Epithelial cell of prostate (primary cell): ENCODE data around the gene KLHL36.

Source experiments
- DNase-seq: peaks from one replicate; pipeline ENCODE4 v3.0.0-alpha.2; 2011; ENCODE audit warnings: low read depth, low spot score
- H3K27ac ChIP-seq: fragments of 450-650 bp; 2 replicates; pipeline ENCODE4 v1.5.1; 2017; ENCODE audit warnings: mild to moderate bottlenecking

The KLHL36 gene

GRCh38 chr16:84647828-84648594, at the start of gene KLHL36:
KLHL36 (plus strand) TSS chr16:84648511; CDS start chr16:84650868, 2,357 bp downstream.
- peak within 1 kb of the TSS; percentile 68 for H3K27ac ChIP-seq
- DNase-seq: no peak

- DNase-seq: no peak
- no peak overlapping the region for H3K27ac ChIP-seq
Observed at GRCh38 chr16:84599521-84600202, 48.6 kb upstream of the KLHL36 start.

GRCh38 chr16:84600343-84601229, 47.7 kb upstream of the KLHL36 start:
- no peak for DNase-seq
- H3K27ac ChIP-seq: no peak overlapping the region

GRCh38 chr16:84603140-84603816, 45.0 kb upstream of the KLHL36 start:
- peak; percentile 61 for DNase-seq
- H3K27ac ChIP-seq: peak overlapping the region; percentile 53

- peak overlapping the region; percentile 53 for H3K27ac ChIP-seq
- no peak for DNase-seq
Observed at GRCh38 chr16:84603940-84604339, 44.4 kb upstream of the KLHL36 start.

GRCh38 chr16:84604477-84605013, 43.8 kb upstream of the KLHL36 start:
- no peak overlapping the region for H3K27ac ChIP-seq
- no peak for DNase-seq

GRCh38 chr16:84605339-84605848, 42.9 kb upstream of the KLHL36 start:
- H3K27ac ChIP-seq: no peak overlapping the region

GRCh38 chr16:84606081-84606875, 42.0 kb upstream of the KLHL36 start:
- no peak for DNase-seq
- H3K27ac ChIP-seq: no peak overlapping the region

More at GRCh38 chr16:84605339-84605848, 42.9 kb upstream of the KLHL36 start:
- no peak for DNase-seq

- H3K27ac ChIP-seq: no peak overlapping the region
- no peak for DNase-seq
Observed at GRCh38 chr16:84607061-84607460, 41.2 kb upstream of the KLHL36 start.

- H3K27ac ChIP-seq: no peak overlapping the region
- DNase-seq: no peak
Observed at GRCh38 chr16:84607694-84608093, 40.6 kb upstream of the KLHL36 start.

GRCh38 chr16:84608282-84608681, 40.0 kb upstream of the KLHL36 start:
- no peak for DNase-seq
- H3K27ac ChIP-seq: no peak overlapping the region

- no peak overlapping the region for H3K27ac ChIP-seq
- DNase-seq: no peak
Observed at GRCh38 chr16:84609563-84610177, 38.6 kb upstream of the KLHL36 start.

- DNase-seq: no peak
- no peak overlapping the region for H3K27ac ChIP-seq
Observed at GRCh38 chr16:84610376-84610775, 37.9 kb upstream of the KLHL36 start.

GRCh38 chr16:84611041-84611440, 37.3 kb upstream of the KLHL36 start:
- DNase-seq: no peak
- no peak overlapping the region for H3K27ac ChIP-seq

- no peak for DNase-seq
- no peak overlapping the region for H3K27ac ChIP-seq
Observed at GRCh38 chr16:84612686-84613085, 35.6 kb upstream of the KLHL36 start.

- DNase-seq: no peak
- H3K27ac ChIP-seq: no peak overlapping the region
Observed at GRCh38 chr16:84613408-84614072, 34.8 kb upstream of the KLHL36 start.

GRCh38 chr16:84614073-84614459, 34.2 kb upstream of the KLHL36 start:
- no peak overlapping the region for H3K27ac ChIP-seq
- DNase-seq: no peak

- no peak overlapping the region for H3K27ac ChIP-seq
- DNase-seq: no peak
Observed at GRCh38 chr16:84614623-84614967, 33.7 kb upstream of the KLHL36 start.
